ENCODE results near the gene LY6G5B.

GRCh38 chr6:31657406-31658157 is 12.2 kb upstream of the LY6G5B start:
- TF ChIP-seq POLR2AphosphoS5 (IDR thresholded peaks at IDR 0.05) (no peak), EP300 (IDR thresholded peaks at IDR 0.05) (no peak)

Data from sigmoid colon (tissue), 4 donors.